Stimulated activated CD8-positive, alpha-beta memory T cell treated with anti-CD3 and anti-CD28 coated beads, Interleukin-7, amount 100 ng/mL, for 48 hours (primary cell): ENCODE data around the gene CACNA1B.
"Not testable (repeated sequence)": the region's sequence is repeated elsewhere in the genome, so short reads cannot be mapped to it uniquely, and the experiment has no call there.

Experiments used
- DNase-seq, 2 donors: peaks; one replicate each; pipeline ENCODE4 v3.0.0-alpha.2; 2020; ENCODE audit warnings: low read depth in 1 of 2; ENCODE audit errors: extremely low read depth in 1 of 2

Gene CACNA1B

DNA sequence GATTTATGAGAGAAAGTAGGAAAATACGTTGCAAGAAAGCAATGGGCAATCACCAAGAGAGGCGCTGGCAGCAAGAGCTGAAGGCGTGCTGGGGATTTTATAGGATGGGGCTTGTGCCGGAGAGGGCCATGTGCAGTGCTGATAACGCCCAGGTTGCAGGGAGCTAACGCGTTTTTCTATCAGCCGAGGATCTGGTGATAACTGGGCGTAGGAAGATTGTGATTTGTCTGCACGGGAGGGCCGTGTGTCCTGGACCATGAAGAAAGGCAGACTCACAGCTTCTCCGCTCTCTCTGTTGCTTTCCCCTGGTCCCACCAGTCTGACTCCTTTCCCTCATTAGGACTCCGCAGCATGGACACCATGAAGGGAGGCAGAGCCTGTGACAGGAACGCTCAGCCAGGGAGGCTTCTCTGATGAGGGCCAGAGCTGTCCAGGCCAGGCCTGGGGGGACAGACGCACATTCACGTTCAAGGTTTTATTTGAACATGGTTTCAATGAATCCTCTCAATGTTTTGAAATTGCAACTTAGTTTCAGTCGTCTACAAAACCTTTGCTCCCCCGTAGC, 11.9 kb upstream of the CACNA1B start:
- no peak for DNase-seq

DNA sequence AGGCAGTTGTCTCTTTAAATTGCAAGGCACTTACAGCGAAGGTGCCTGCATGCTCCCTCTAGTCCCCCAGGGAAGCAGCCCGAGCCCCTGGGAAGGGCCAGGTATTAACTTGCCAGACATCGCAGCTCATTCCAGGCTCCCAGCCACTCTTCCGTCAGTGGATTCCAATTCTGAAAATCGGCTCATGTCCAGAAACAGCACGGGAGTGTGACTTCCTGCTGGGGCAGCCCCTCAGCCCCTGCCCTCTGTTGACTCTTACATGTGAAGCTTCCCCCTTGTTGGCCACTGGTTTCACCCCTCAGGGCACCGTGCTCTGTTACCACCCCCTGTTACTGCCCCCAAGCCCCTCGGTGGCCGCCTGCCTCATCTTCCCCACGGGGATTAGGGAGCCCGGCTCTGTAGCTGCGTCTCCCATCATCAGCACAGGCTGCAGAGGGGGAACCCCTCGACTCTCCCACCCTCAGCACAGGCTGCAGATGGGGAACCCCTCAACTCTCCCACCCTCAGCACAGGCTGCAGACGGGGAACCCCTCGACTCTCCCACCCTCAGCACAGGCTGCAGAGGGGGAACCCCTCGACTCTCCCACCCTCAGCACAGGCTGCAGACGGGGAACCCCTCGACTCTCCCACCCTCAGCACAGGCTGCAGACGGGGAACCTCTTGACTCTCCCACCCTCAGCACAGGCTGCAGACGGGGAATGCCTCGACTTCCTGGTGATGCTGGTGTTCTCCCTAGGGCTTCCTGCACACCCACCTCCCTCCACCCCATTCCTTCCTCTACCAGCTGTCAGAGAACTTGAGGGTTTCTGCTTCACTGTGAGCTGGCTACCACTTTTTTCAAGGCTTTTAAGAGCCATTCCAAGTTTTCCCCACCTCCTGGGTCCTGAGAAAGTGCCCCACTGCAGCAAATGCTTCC, 11.1 kb upstream of the CACNA1B start:
- no peak for DNase-seq

GRCh38 chr9:137870432-137870831, 7.2 kb upstream of the CACNA1B start:
- DNase-seq: no peak

GRCh38 chr9:137872296-137872695, 5.3 kb upstream of the CACNA1B start:
- no peak for DNase-seq

- DNase-seq: no peak
These were observed 4.2 kb upstream of the CACNA1B start for GRCh38 chr9:137873408-137873807.

DNA sequence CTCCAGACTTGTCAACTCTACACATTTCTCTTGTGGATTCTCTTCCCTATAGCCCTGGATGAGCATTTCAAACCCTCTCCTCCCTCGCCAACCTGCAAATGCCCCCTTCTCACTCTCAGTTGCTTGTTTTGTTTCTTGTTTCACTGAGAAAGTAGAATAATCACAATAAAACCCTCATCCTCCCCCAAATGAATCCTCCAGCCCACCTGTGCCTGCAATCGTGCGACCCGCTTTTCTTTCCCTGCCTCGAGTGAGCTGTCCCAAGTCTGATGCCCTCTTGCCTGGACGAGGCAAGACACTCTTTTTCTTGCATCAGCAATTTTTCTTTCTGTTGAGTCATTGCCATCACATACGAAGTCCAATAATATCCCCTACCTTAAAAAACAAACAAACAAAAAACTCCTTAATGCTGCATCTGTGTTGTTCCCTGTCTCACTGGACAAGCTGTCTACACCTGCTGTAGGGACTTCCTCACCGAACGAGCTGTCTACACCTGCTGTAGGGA, 3.7 kb upstream of the CACNA1B start:
- DNase-seq: no peak

GRCh38 chr9:137875354-137875753, 2.2 kb upstream of the CACNA1B start:
- no peak for DNase-seq

GRCh38 chr9:137875846-137876245, 1.7 kb upstream of the CACNA1B start:
- no peak for DNase-seq

DNA sequence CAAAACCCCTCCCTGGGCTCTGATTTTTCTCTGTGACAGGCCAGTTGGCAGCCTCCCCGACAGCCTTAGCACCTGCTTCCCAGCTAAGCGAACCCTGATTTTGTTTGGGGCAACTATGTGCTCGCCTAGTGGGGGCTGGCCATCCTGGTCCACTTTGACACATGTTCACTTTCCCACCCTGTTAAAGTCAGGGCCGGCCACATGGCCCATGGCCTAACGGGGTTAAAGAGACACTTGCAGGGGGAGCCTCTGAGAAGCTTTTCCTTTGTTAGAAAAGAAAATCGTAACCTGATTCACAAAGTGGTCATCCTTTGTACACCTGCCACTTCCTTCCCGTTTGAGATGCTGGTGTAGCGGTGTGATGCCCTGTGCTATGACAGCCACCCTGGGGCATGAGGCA, 1.3 kb upstream of the CACNA1B start:
- DNase-seq: no peak

DNA sequence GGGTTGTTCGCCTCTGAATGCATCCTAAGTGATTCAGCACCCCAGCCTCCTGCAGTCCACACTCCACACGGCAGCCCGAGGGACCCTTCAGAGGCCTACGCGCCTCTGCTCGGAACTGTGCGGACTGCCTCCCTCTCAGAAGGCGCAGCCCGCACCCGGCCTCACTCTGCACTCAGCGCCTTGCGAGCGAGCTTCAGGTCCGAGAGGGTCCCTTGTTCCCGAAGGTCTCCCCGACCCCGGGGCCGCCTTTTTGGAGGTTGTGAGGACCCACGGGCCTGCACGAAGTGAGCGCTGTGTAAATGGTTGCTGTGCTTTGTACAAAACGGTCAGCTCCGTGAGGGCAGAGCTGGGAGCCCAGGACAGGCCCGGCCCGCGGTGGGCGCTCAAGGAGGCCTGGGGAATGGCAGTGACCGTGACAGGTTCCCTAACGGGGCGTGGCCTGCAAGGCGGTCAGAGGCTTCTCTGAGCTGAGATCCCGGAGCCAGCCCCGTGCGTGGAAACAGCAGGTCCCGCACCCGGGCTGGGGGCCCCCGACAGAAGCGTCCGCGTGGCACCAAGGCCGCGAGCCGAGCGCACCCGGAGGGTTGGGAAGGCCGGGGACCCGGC, 698 bp upstream of the CACNA1B start:
- DNase-seq: no peak

- no peak for DNase-seq
These were observed 762 bp downstream of the CACNA1B start for GRCh38 chr9:137878146-137878941.

DNA sequence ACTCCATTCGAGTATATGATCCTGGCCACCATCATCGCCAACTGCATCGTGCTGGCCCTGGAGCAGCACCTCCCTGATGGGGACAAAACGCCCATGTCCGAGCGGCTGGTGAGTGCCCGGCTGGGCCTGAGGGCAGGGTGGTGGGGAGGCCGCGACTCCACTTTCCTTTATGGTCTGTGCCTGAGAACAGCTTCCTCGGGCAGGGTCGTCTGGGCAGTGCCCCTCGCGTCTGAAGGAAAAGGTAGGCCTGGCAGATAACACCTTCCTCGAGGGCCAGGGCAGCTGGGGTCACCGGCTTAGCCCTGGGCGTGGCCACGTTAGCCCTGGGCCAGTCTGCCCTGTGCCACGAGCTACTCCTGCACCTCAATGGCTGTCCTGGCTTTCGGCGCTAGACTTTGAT, 1.5 kb downstream of the CACNA1B start:
- DNase-seq: no peak

DNA sequence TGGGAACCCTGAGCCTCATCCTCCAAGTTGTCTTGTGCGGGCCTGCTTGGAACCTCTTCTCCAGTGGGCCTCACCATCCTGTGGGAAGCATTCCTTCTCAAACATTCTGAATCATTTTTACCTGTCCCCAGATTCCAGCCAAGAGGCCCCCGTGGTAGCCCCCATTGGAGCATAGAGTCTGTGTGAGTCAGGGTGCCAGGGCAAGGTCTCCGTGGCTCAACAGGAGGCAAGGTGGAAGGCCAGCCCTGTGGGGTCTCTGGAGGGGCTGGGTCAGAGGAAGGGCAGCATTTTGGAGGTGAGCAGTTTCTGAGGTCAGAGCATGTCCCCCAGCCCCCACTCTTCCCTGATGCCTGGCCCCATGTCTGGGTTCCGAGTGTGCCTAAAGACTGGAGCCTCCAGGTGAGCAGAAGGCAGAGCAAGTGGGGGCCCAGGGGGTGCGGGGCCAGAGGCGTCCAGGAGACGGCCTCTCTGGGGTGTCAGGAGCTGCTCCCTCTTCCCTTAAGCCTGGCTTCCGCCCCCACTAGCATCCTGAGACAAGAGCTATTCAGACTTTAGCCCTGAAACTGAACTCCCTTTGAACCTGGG, 2.1 kb downstream of the CACNA1B start:
- DNase-seq: no peak

DNA sequence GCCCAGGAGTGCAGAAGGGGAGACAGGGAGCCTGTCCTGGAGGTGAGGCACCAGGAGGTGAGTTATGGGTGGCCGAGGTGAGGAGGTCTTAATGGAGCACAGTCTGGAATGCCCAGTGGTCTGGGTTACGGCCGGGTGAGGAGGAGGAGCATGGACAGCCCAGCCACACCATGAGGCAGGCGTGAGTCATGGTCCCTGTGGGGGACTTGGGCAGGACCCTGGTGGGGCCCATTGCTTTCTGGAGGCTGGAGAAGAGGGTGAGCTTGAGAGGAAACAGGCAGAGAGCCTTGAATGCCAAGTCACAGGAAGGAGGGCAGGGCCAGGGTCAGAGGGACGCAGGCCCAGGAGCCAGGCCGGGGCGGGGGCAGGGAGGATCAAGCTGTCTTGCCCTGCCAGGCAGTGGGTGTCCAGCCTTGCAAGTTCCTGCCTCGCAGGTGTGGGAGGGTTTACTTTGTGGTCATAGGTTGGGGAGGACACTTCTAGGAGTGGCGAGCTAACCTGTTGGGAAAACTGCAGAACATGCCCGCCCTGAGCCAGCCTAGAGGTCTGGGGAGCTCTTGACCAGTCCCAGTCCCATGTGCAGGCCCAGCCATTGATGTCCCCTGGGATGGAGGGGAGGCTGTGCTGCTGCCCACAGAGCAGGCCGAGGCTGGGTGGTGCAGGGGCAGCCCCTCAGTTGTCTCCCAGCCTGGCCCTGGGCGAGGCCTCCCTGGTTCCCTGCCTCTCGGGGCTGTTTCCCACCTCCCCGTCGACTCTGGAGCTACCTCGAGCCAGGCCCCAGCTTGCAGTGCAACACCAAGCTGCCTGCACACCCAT, 2.8 kb downstream of the CACNA1B start:
- DNase-seq: no peak

GRCh38 chr9:137880976-137881530, 3.5 kb downstream of the CACNA1B start:
- DNase-seq: no peak

DNA sequence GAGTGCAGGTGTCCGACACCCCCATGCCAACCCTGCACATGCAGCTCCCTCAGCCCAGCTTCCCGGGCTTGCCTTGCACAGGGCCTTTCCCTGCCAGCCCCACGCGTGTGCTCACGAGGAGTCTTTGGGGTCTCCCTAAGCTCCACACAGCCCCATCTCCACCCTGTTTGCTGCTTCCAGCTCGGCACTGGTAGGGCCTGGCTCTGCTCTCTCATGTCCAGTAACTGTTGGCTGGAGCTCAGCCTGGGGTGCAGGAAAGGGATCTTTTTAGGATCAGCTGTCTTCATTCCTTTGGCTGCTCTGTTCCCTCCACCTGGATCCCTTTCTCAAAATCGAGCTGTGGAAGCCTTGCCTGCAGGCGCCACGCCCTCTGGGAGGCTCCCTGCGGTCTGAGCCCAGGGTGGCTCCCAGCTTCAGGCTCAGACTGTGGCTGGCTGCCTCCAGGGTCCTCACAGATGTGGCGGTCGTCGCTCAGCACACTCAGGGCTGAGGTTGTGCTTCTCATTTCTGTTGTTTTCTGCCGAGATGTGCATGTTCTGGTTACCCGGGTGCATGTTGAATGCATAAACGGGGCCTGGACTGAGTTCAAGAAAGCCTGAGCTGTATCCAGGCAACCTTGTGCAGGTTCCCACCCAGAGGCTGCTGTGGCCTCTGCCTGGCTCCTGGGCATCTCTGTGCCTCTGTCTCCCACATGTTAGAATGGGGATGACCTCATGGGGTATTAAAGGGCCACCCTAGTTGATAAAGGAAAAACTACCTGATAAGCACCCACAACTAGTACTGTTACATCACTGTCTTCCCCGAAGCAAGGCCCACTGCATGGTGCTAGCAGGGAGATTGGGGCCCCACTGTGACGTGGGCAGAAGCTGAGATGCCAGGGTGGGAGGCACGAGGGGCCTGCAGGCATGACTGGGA, 4.3 kb downstream of the CACNA1B start:
- DNase-seq: no peak

GRCh38 chr9:137882506-137882821, 4.9 kb downstream of the CACNA1B start:
- DNase-seq: no peak

DNA sequence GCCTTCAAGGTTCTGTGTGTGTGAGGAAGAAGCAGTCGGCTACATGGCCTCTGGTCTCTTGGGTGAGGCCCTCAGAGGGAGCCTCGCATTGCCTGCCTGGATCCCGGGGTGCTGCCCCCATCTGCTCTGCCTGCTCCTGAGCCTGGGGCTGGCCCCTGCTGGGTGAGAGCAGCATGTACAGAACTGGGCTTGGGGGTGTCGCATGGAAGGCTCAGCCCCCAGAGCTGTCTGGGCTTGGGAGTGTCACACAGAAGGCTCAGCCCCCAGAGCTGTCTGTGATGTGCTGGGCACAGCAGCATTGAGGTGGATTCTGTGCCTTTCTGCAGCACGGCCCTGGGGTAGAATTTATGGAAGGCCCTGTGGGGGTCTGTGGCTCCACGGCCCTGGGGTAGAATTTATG, 6.4 kb downstream of the CACNA1B start:
- DNase-seq: not testable (repeated sequence)

- DNase-seq: not testable (repeated sequence)
These were observed 7.0 kb downstream of the CACNA1B start for GRCh38 chr9:137884547-137884946.
